Loucy (cell line): ENCODE measurements around the gene GNRHR.
A peak's percentile ranks its signal among the peaks of the same experiment; 100 is the strongest.

ENCODE experiments used
- H2AFZ ChIP-seq: fragments of 200-600 bp; sonication (generic); 2 replicates; pipeline ENCODE4 v1.6.0; 2016; ENCODE audit warnings: antibody characterized with exemption, mild to moderate bottlenecking, low read length, moderate library complexity
- H3F3A ChIP-seq: fragments of 200-600 bp; 2 replicates; pipeline ENCODE4 v1.6.0; 2016; ENCODE audit warnings: antibody characterized with exemption, low read depth, mild to moderate bottlenecking
- H3K27me3 ChIP-seq: fragments of 200-600 bp; sonication (generic); 2 replicates; pipeline ENCODE4 v1.6.1; 2014; ENCODE audit warnings: low read length, mild to moderate bottlenecking; ENCODE audit not compliant: insufficient read depth, poor library complexity, severe bottlenecking
- H3K36me3 ChIP-seq: fragments of 200-600 bp; sonication (generic); 2 replicates; pipeline ENCODE4 v1.6.1; 2016; ENCODE audit warnings: low read length; ENCODE audit not compliant: insufficient read depth
- H3K4me1 ChIP-seq: fragments of 200-600 bp; sonication (generic); 2 replicates; pipeline ENCODE4 v1.5.1; 2014; ENCODE audit warnings: low read length, mild to moderate bottlenecking; ENCODE audit not compliant: insufficient read depth, poor library complexity, severe bottlenecking
- H3K4me2 ChIP-seq: fragments of 200-600 bp; sonication (generic); 2 replicates; pipeline ENCODE4 v1.6.0; 2014; ENCODE audit warnings: antibody characterized with exemption, low read length, low read depth, mild to moderate bottlenecking; ENCODE audit not compliant: poor library complexity, severe bottlenecking
- H3K4me3 ChIP-seq: fragments of 200-600 bp; sonication (generic); 2 replicates; pipeline ENCODE4 v1.5.1; 2014; ENCODE audit warnings: low read length, mild to moderate bottlenecking, mixed read lengths; ENCODE audit not compliant: poor library complexity, severe bottlenecking
- H3K79me2 ChIP-seq: fragments of 200-600 bp; sonication (generic); 2 replicates; pipeline ENCODE4 v1.6.1; 2014; ENCODE audit warnings: low read length; ENCODE audit not compliant: insufficient read depth
- H3K9ac ChIP-seq: fragments of 200-600 bp; sonication (generic); 2 replicates; pipeline ENCODE4 v1.6.0; 2014; ENCODE audit warnings: mild to moderate bottlenecking, low read depth, low read length, moderate library complexity; ENCODE audit not compliant: poor library complexity, severe bottlenecking
- H3K9me2 ChIP-seq: fragments of 200-600 bp; sonication (generic); replicated peaks from 2 replicates; pipeline ENCODE4 v1.6.1; 2016; ENCODE audit warnings: low read depth, low read length, mixed read lengths
- H3K9me3 ChIP-seq: fragments of 200-600 bp; sonication (generic); 2 replicates; pipeline ENCODE4 v1.6.1; 2014; ENCODE audit warnings: mild to moderate bottlenecking, antibody characterized with exemption, low read length, low read depth; ENCODE audit not compliant: insufficient read depth
- H4K20me1 ChIP-seq: fragments of 200-600 bp; sonication (generic); 2 replicates; pipeline ENCODE4 v1.6.0; 2014; ENCODE audit warnings: antibody characterized with exemption, low read length, mild to moderate bottlenecking; ENCODE audit not compliant: insufficient read depth, poor library complexity, severe bottlenecking
- CTCF ChIP-seq: fragments of 200-600 bp; sonication (generic); conservative IDR thresholded peaks from 2 replicates; pipeline ENCODE4 v1.5.1; 2014; ENCODE audit warnings: mild to moderate bottlenecking, antibody characterized with exemption, low read length
- EZH2phosphoT487 ChIP-seq: fragments of 200-600 bp; IDR thresholded peaks from 2 replicates; pipeline ENCODE4 v1.6.1; 2018; ENCODE audit warnings: antibody characterized with exemption, mild to moderate bottlenecking, moderate library complexity, borderline replicate concordance

The GNRHR gene

GRCh38 chr4:67691328-67691727 lies 62.9 kb downstream of the GNRHR start:
- TF ChIP-seq CTCF (no peak), EZH2phosphoT487 (no peak)
- Histone ChIP-seq H4K20me1 (peaks cover 6% of the 10 kb centered on the region), H3K9me2 (no peaks in the 10 kb centered on the region), H3K9ac (no peak overlapping the region), H3K36me3 (peaks cover 9% of the 10 kb centered on the region; the same call in 1 of the 2 replicates), H3K4me3 (no peak overlapping the region), H3K27me3 (no peaks in the 10 kb centered on the region), H3K4me1 (peaks cover 37% of the 10 kb centered on the region), H2AFZ (no peak overlapping the region), H3K4me2 (peak overlapping the region; percentile 45), H3K9me3 (no peaks in the 10 kb centered on the region), H3K79me2 (peaks cover 58% of the 10 kb centered on the region), H3F3A (no peaks in the 10 kb centered on the region)
